NCI-H2107 treated with DMSO at 0.1 percent for 48 hours (cell line): ENCODE data around the gene TRIM2.

Experiments
- DNase-seq: peaks from one replicate; lab custom pipeline; 2025; ENCODE audit not compliant: unreplicated experiment; lab: John Stamatoyannopoulos, UW

TRIM2 gene

GRCh38 chr4:153325558-153325957 is 121.3 kb downstream of the TRIM2 start:
- DNase-seq = no peak

- no peak for DNase-seq
These were observed 122.3 kb downstream of the TRIM2 start for GRCh38 chr4:153326513-153326912.

GRCh38 chr4:153327247-153327646 is 123.0 kb downstream of the TRIM2 start:
- no peak for DNase-seq

GRCh38 chr4:153332936-153333335 is 128.7 kb downstream of the TRIM2 start:
- no peak for DNase-seq

GRCh38 chr4:153333874-153334273 is 129.6 kb downstream of the TRIM2 start:
- DNase-seq = no peak

GRCh38 chr4:153335665-153336064 is 131.4 kb downstream of the TRIM2 start:
- DNase-seq = no peak

GRCh38 chr4:153337686-153338085 is 133.4 kb downstream of the TRIM2 start:
- DNase-seq = no peak

- DNase-seq = no peak
These were observed 137.4 kb downstream of the TRIM2 start for GRCh38 chr4:153341575-153342090.

- DNase-seq = no peak
These were observed 138.7 kb downstream of the TRIM2 start for GRCh38 chr4:153342751-153343552.

- peak; percentile 24 for DNase-seq
These were observed 140.1 kb downstream of the TRIM2 start, which contains the start of gene MND1 for GRCh38 chr4:153344131-153345011. Gene MND1 (plus strand): TSS chr4:153344688. CDS start chr4:153344738, 50 bp downstream.

GRCh38 chr4:153345012-153345981 is 141.1 kb downstream of the TRIM2 start:
- DNase-seq = peak; percentile 11

- DNase-seq = no peak
These were observed 141.8 kb downstream of the TRIM2 start for GRCh38 chr4:153346031-153346430.

- no peak for DNase-seq
These were observed 142.3 kb downstream of the TRIM2 start for GRCh38 chr4:153346563-153346962.

- DNase-seq = no peak
These were observed 142.9 kb downstream of the TRIM2 start for GRCh38 chr4:153347117-153347516.

GRCh38 chr4:153348006-153348405 is 143.8 kb downstream of the TRIM2 start:
- no peak for DNase-seq

- no peak for DNase-seq
These were observed 145.1 kb downstream of the TRIM2 start for GRCh38 chr4:153349206-153349805.

GRCh38 chr4:153362184-153362583 is 157.9 kb downstream of the TRIM2 start:
- DNase-seq = no peak

- no peak for DNase-seq
These were observed 159.8 kb downstream of the TRIM2 start for GRCh38 chr4:153364061-153364460.

- DNase-seq = no peak
These were observed 160.8 kb downstream of the TRIM2 start for GRCh38 chr4:153365003-153365402.

- DNase-seq = no peak
These were observed 162.2 kb downstream of the TRIM2 start for GRCh38 chr4:153366486-153366885.
